Prostate gland (tissue), 2 donors: Measurements from ENCODE around the gene MESP1.

Experiments
- POLR2A ChIP-seq: fragments of 450-650 bp; IDR thresholded peaks from one replicate; pipeline ENCODE4 v1.6.1; 2016; ENCODE audit warnings: antibody characterized with exemption, mild to moderate bottlenecking
- POLR2AphosphoS5 ChIP-seq: sonication (generic); formaldehyde crosslinking; IDR thresholded peaks from one replicate; pipeline ENCODE4 v1.6.1; 2017; ENCODE audit warnings: antibody characterized with exemption
- TF ChIP-seq, protein P1 (sequence below), 4 experiments: fragments of 200-600 bp in 2 of 4; fragments of 450-650 bp in 2 of 4; sonication (generic) in 2 of 4; IDR thresholded peaks; 1 replicate in 3 of 4; 2 replicates in 1 of 4; pipeline ENCODE4 v1.5.1; 2016 to 2019; ENCODE audit warnings: antibody characterized with exemption in 4 of 4, mild to moderate bottlenecking in 2 of 4, moderate library complexity in 2 of 4

DNA sequence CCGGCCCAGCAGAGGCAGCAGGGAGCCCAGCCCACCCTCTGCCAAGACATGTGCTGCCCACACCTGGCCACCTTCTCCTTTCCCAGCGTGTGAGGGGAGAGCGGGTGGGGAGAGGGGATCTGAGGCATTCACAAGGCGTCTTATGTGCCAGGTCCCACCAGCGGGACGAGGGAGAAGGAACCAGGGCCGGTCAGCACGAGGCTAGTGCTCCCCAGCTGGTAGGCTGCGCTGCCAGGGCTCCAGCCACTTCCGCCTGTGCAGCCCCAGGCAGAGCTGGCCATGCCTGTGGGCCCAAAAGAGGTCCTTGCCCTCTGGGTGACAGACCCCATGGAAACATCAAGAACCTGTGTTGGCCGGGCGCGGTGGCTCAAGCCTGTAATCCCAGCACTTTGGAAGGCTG lies 5.9 kb downstream of the MESP1 start:
- TF ChIP-seq, protein P1, sequence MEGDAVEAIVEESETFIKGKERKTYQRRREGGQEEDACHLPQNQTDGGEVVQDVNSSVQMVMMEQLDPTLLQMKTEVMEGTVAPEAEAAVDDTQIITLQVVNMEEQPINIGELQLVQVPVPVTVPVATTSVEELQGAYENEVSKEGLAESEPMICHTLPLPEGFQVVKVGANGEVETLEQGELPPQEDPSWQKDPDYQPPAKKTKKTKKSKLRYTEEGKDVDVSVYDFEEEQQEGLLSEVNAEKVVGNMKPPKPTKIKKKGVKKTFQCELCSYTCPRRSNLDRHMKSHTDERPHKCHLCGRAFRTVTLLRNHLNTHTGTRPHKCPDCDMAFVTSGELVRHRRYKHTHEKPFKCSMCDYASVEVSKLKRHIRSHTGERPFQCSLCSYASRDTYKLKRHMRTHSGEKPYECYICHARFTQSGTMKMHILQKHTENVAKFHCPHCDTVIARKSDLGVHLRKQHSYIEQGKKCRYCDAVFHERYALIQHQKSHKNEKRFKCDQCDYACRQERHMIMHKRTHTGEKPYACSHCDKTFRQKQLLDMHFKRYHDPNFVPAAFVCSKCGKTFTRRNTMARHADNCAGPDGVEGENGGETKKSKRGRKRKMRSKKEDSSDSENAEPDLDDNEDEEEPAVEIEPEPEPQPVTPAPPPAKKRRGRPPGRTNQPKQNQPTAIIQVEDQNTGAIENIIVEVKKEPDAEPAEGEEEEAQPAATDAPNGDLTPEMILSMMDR (IDR thresholded peaks at IDR 0.05) = no peak
- TF ChIP-seq POLR2AphosphoS5 (no peak), POLR2A (no peak)
